Calu3 (cell line): ENCODE data around the gene URI1. TPM values are rescaled to one million over a fixed set of nuclear protein-coding genes. Genes with fewer than 3 reads are reported as not detected.

Experiments
- BruUV-seq: library from RNA; stranded (reverse); fragments of 400-500 nt; replicated peaks from 2 replicates; lab custom pipeline; 2021; lab: Mats Ljungman, UMichigan
- CTCF ChIA-PET: fragments of 300-600 bp; sonication (Branson Sonifier 250); formaldehyde crosslinking; loops from one replicate; lab custom pipeline; 2022; ENCODE audit warnings: antibody characterized with exemption; lab: Charles Lee
- DNase-seq: peaks from one replicate; pipeline ENCODE4 v3.0.0; 2022
- H3K27ac Mint-ChIP-seq: one replicate; pipeline ENCODE4 v1.8.0; 2022; ENCODE audit warnings: mixed read lengths; ENCODE audit not compliant: unreplicated experiment
- H3K27me3 Mint-ChIP-seq: one replicate; pipeline ENCODE4 v1.8.0; 2022; ENCODE audit warnings: mixed read lengths; ENCODE audit not compliant: unreplicated experiment
- H3K36me3 Mint-ChIP-seq: one replicate; pipeline ENCODE4 v1.8.0; 2022; ENCODE audit warnings: mild to moderate bottlenecking, moderate library complexity, mixed read lengths; ENCODE audit not compliant: insufficient read depth, unreplicated experiment
- H3K4me1 Mint-ChIP-seq: one replicate; pipeline ENCODE4 v1.8.0; 2022; ENCODE audit warnings: mild to moderate bottlenecking, low read depth, mixed read lengths; ENCODE audit not compliant: unreplicated experiment
- H3K4me3 Mint-ChIP-seq: one replicate; pipeline ENCODE4 v1.8.0; 2022; ENCODE audit warnings: mild to moderate bottlenecking, low read depth, moderate library complexity, mixed read lengths; ENCODE audit not compliant: unreplicated experiment
- H3K9me3 Mint-ChIP-seq: one replicate; pipeline ENCODE4 v1.8.0; 2022; ENCODE audit warnings: low read depth, mixed read lengths; ENCODE audit not compliant: unreplicated experiment
- intact Hi-C: fragments of 100-400 bp; cut with micrococcal nuclease; formaldehyde crosslinking; loops from one replicate; pipeline ENCODE4 v1.10.0; 2022; ENCODE audit not compliant: unreplicated experiment
- total RNA-seq: library from RNA; stranded (reverse); gene quantifications from 2 replicates; pipeline ENCODE4 v1.2.3, GENCODE V29; 2022
- TF ChIP-seq, protein P1 (sequence below): fragments of 200-600 bp; IDR thresholded peaks from one replicate; pipeline ENCODE4 v1.8.0; 2022; ENCODE audit warnings: antibody characterized with exemption; ENCODE audit not compliant: unreplicated experiment

Gene URI1
- total RNA-seq, 1 experiment from 2014 or later, result 50.6 TPM

DNA sequence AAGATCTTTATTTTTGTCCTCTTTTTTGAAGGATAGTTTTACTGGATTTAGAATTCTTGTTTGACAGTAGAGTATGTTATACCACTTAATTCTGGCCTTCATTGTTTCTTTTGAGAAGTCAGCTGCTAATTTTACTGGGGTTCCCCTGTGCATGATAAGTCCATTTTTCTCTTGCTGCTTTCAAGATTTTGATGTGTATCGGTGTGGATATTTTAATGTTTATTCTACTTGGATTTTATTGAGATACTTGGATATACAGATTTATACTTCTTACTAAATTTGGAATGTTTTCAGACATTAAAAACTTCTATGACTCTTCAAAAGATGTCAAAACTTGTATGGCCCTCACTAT is 86.9 kb downstream of the URI1 start:
- Mint-ChIP-seq H3K4me3 (no peak overlapping the region), H3K27ac (no peak overlapping the region), H3K27me3 (no peaks in the 10 kb centered on the region), H3K9me3 (peaks cover 2% of the 10 kb centered on the region), H3K4me1 (peaks cover 17% of the 10 kb centered on the region), H3K36me3 (no peaks in the 10 kb centered on the region)
- BruUV-seq, result no TSS peak
- intact Hi-C loops, result loop anchor here (5.0 kb wide), 1 partner anchor 47 kb away; no protein-coding TSS in a partner anchor
- DNase-seq, result no peak
- CTCF ChIA-PET, result no interaction called here
- TF ChIP-seq, protein P1, sequence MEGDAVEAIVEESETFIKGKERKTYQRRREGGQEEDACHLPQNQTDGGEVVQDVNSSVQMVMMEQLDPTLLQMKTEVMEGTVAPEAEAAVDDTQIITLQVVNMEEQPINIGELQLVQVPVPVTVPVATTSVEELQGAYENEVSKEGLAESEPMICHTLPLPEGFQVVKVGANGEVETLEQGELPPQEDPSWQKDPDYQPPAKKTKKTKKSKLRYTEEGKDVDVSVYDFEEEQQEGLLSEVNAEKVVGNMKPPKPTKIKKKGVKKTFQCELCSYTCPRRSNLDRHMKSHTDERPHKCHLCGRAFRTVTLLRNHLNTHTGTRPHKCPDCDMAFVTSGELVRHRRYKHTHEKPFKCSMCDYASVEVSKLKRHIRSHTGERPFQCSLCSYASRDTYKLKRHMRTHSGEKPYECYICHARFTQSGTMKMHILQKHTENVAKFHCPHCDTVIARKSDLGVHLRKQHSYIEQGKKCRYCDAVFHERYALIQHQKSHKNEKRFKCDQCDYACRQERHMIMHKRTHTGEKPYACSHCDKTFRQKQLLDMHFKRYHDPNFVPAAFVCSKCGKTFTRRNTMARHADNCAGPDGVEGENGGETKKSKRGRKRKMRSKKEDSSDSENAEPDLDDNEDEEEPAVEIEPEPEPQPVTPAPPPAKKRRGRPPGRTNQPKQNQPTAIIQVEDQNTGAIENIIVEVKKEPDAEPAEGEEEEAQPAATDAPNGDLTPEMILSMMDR, result no peak

DNA sequence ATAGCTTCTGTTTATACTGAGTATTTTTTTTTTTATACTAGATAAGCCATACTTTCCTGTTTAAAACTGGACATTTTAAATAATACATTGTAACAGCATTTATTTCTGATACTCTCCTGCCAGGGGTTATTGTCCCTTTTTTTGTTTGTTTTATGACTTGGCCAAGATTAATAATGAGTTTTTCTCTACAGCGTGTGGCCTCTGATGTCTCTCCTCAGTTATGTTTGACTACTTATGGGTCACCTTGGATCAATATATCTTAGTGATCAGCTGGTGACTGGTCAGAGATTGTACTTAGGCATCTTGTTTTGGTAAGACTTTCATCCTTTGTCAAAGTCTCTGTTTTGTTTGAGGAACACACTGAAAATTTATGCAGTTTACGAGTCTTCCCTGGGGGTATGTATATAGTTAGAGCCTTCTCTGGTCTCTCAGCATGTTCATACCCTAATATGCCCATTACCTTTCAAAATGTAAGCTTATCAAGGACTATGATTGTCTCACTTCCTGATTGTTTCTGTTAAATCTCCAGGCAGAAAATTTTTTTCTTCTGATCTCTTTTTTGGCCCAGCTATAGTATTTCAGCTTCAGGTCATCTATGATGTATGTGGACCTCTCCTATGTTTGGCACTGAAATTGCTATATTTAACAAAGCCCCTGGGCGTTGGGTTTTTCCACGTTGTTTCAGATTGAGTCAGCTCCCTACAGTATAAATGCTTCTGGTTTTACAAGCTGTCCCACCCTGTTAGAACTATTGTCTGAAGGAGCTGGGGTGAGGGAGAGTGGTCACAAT is 87.9 kb downstream of the URI1 start:
- CTCF ChIA-PET, result no interaction called here
- intact Hi-C loops, result loop anchor here (5.0 kb wide), 1 partner anchor 48 kb away; no protein-coding TSS in a partner anchor

DNA sequence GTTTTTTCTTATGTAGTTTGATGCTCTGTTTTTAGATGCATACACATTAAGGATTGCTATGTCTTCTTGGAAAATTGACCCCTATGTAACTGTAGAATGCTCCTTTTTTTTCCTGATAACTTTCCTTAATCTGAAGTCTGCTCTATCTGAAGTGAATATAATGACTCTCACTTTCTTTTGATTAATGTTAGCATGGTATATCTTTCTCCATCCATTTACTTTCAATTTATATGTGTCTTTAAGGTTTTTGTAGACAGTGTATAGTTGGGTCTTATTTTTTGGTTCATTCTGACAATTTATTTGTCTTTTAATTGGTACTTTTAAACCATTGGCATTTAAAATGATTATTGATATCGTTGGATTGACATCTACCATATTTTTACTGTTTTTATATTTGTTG is 92.3 kb downstream of the URI1 start:
- TF ChIP-seq, protein P1, result no peak
- Mint-ChIP-seq H3K4me3 (no peak overlapping the region), H3K36me3 (no peaks in the 10 kb centered on the region), H3K27me3 (no peaks in the 10 kb centered on the region), H3K4me1 (peaks cover 12% of the 10 kb centered on the region), H3K9me3 (peaks cover 8% of the 10 kb centered on the region), H3K27ac (no peak overlapping the region)
- CTCF ChIA-PET, result no interaction called here
- DNase-seq, result no peak
- no TSS peak for BruUV-seq
- intact Hi-C loops, result no loop called here

More for the DNA sequence above, 87.9 kb downstream of the URI1 start:
- peaks cover 17% of the 10 kb centered on the region for H3K4me1 Mint-ChIP-seq
- BruUV-seq, result no TSS peak
- no peaks in the 10 kb centered on the region for H3K27me3 Mint-ChIP-seq
- H3K27ac Mint-ChIP-seq, result no peak overlapping the region
- no peak for DNase-seq
- TF ChIP-seq, protein P1, result no peak
- H3K4me3 Mint-ChIP-seq, result no peak overlapping the region
- H3K36me3 Mint-ChIP-seq, result no peaks in the 10 kb centered on the region
- peaks cover 5% of the 10 kb centered on the region for H3K9me3 Mint-ChIP-seq

DNA sequence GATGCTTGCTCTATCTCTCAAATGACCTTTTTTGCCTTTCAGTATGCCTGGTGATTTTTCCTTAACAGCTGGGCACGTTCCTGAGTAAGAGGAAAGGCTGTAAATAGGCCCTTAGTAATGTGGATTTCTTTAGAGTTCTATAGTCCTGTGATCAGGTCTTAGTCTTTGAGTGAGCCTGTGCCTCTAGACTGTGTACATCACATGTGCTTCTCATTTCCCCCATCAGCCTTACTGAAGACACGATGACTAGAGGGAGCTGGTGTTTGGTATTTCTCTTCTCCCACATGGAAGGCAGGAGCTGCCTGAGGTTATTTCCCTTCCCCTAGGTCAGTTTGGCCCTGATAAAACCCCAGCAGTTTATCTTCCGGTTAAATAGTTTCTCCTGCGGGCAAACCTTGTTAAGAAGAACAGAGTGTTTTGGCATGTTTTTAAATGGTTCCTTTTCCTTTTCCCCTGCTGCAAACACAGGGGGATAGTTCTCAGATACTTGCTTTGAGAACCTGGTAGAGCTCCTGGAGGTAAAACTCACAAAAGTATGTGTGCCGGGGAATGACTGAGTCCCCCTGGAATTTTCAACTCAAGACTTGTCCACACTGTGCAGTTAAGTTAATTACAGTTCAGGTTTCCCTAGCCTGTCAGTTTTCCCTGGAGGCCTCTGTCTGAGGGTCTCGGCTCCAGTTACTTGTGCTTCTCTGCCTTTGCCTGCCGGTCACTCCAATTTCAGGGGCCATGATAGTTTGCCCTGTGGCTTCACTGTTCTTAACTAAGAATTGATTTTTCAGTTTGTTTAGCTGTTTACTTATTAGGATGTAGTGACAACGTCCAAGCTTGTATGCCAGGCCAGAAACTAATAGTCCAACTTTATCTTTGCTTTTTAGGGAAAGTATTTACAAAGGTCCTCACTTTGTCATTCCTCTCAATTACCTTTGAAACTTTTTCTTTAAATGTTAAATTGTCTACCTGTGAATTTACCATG is 94.4 kb downstream of the URI1 start:
- CTCF ChIA-PET, result no interaction called here
- no peak overlapping the region for H3K27ac Mint-ChIP-seq
- no TSS peak for BruUV-seq
- no peak for DNase-seq
- intact Hi-C loops, result no loop called here
- no peaks in the 10 kb centered on the region for H3K27me3 Mint-ChIP-seq
- H3K4me3 Mint-ChIP-seq, result no peak overlapping the region
- H3K4me1 Mint-ChIP-seq, result no peaks in the 10 kb centered on the region
- TF ChIP-seq, protein P1, result no peak
- peaks cover 10% of the 10 kb centered on the region for H3K9me3 Mint-ChIP-seq
- no peaks in the 10 kb centered on the region for H3K36me3 Mint-ChIP-seq
